Stimulated activated CD8-positive, alpha-beta memory T cell treated with anti-CD3 and anti-CD28 coated beads, Interleukin-2, amount 100 ng/mL, for 1 hour (primary cell): ENCODE measurements around the gene OLA1.
A peak's percentile ranks its signal among the peaks of the same experiment; 100 is the strongest.
"Not testable (repeated sequence)": the region's sequence is repeated elsewhere in the genome, so short reads cannot be mapped to it uniquely, and the experiment has no call there.

Source experiments
- DNase-seq, 2 donors: peaks; one replicate each; pipeline ENCODE4 v3.0.0-alpha.2; 2020; ENCODE audit warnings: low read depth in 2 of 2

Gene OLA1

DNA sequence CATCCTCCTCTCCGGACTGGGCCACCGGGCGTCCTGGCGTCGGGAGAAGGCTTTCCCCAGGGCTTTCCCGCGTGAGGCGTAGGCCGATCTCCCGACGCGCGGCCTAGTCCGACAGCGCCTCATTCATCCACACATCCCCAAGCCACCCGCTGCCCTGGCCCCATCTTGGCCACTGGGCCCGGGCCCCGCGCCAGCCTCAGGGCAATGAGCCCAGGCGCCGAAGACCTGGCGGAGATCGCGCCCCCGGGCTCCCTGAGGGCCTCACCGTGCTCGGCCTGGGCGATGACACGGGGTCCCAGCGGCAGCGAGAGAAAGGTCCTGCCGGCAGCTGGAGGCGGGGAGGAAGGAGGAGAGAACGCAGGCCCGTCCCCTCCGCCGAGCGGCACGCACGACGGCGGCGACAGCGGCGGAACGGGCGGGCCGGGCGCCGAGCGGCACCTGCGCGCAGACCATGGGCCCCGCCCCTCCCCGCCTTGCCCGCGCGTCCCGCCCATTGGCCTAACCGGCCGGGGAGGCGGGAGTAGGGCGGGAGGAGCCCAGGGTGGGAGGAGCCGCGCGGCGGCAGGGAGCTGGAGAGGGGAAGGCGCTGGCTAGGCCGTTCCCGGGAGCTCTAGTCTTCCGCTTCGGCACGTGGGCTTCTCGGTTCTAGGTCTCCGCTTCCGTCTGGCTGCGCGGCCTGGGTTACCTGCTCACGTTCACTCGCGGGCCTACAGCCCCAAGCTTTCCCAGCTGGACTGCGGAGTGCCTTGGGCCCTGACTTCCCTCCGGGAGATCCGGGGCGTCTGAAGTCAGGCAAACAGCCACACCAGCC lies at the start of gene OLA1:
Gene OLA1 (minus strand): TSS at position 346 of the 811 bp plus-strand sequence. CDS start 1,717 bp downstream, outside the sequence.
- peak; percentile 89 to 94 for DNase-seq

GRCh38 chr2:174292908-174293307 lies 44.6 kb upstream of the OLA1 start:
- DNase-seq, result no peak

DNA sequence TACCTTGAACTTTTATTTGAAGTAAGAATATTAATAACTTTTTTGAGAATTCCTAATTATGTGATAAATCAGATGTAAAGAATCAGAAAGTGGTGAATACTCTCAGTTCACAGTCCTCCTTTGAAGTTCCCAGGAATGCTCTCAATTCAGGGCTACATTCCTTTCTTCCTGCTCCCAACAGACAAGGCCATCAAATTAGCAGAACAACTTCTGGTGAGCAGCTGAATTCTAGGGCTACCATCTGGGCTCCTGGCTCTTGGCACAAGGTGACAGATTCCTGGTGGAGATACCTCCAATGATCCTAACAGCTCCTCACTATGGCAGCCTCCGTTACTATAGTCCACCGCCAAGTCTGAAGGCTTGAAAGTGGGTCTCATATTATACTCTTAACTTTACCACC lies 37.8 kb upstream of the OLA1 start:
- DNase-seq, result no peak

DNA sequence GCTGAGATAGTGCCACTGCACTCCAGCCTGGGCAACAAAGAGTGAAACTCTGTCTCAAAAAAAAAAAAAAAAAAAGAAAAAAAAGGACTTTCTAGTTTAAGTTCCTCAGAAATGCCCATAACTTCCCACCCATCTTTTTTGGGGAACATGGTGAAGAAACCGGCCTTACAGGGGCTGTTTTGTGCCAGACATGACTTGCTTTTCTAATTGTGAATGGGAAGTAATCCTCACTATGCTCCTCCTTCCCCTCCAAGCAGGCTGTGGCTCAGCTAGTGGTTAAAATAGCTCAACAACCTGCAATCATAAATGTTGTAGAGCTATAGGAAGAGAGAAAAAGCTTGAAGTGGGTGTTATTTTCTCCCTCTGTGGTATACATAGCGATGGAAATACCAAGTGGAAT lies 34.1 kb upstream of the OLA1 start:
- no peak for DNase-seq

DNA sequence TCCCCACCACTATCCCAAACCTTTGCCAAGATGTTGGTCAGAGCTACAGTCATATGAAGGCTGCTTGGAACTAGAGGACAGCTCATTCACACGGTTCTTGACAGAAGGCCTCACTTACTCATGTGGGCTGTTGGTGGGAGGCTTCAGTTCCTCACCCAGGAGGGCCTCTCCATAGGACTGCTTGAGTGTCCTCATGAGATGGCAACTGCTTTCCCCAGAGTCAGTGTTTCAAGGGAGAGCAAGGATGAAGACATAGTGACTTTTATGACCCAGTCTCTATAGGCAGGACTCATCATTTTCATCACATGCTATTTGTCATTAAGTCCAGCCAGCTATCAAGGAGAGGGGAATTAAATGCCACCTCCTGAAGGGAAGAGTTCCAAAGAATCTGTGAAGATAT lies 33.4 kb upstream of the OLA1 start:
- DNase-seq, result no peak

DNA sequence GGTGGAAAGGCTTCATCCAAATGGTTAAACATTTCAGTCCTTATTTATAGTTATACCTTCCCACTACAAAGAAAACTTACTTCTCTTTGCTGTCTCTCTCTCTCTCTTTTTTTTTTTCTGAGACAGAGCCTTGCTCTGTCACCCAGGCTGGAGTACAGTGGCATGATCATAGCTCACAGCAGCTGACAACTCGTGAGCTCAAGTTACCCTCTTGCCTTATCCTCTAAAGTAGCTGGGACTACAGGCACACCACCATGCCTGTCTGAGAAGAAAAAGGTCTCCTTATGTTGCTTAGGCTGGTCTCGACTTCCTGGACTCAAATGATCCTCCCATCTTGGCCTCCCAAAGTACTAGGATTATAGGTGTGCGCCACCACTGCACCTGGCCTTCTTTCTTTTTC lies 32.3 kb upstream of the OLA1 start:
- no peak for DNase-seq

- not testable (repeated sequence) for DNase-seq
Observed at GRCh38 chr2:174270263-174270662, 21.9 kb upstream of the OLA1 start.

- DNase-seq, result no peak
Observed at GRCh38 chr2:174266288-174266687, 18.0 kb upstream of the OLA1 start.

GRCh38 chr2:174263997-174264396 lies 15.7 kb upstream of the OLA1 start:
- no peak for DNase-seq

DNA sequence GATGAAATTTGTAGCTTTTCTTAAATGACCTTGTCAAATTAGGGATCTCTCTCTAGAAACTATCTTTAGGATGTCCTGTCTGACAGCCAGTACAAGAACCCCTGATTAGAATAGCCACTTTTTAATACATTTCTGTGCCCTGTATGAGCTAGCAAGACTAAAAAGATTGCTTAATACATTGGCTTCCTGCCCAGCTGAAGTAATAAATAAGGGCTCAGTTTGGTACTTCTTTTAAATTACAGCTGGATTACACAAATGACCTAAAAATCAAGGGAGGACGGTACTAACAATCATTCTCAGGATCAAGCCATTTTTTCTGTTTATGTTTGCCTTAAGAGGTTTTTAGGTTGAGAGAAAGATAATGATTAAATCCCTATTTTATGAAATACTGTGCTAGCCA lies 11.6 kb upstream of the OLA1 start:
- DNase-seq, result no peak

DNA sequence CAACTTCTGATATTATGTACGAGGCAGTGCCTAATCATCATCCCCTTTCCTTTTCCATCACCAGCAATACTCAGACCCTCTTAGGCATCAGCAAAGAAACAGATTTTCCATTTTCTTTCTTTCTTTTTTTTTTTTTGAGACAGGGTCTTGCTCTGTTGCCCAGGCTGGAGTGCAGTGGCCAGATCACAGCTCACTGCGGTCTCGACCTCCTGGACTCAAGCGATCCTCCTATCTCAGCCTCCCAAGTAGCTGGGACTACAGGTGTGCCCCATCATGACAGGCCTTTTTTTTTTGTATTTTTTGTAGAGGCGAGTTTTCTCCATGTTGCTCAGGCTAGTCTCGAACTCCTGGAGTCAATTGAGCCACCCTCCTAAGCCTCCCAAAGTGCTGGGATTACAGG lies 5.9 kb upstream of the OLA1 start:
- DNase-seq, result no peak

GRCh38 chr2:174248998-174249592 lies 763 bp upstream of the OLA1 start:
- no peak for DNase-seq

DNA sequence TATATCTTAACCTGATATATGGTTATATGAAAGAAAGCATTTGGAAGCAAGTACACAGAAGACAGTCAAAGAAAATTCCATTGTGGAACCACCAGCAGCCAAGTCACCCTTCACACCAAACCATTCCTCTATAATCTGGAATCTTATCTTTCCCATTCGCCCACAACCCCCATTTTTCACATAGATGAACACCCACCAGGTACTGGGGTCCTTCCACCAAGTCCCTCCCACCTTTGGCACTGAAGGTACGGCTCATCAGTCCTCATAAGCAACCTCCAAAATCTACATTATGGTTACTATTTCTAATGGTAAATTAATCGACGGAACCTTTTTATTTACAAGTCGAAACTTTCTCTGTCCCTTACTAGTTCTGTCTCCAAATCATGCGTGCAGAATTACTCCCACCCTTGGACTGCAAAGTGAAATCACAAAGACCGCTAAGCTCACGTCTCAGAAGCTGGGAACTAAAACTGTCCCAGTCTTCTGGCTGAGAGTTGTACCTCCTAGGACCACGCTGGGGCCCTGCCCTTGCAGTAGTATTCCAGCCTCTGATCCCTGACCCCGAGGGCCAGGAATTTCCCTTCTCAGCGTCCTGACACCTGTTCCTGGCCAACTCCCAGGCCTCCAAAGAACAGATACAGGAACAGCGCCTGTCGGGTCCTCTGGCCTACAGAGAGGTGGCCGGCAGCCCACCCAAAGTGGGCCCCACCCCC lies 702 bp downstream of the OLA1 start:
- DNase-seq, result no peak

DNA sequence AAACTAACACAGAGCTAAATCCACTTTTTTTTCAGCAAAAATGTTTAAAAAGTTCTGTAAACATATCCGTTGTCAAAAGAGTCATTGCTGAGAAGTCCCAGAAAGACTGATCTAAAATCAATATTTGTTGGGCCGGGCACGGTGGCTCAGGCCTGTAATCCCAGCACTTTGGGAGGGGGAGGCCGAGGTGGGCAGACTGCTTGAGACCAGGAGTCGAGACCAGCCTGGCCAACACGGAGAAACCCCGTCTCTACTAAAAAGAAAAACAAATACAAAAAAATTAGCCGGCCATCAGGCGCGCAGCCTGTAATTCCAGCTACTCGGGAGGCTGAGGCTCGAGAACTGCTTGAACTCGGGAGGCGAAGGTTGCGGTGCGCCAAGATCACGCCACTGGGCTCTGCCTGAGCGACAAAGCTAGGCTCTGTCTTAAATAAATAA lies 1.4 kb downstream of the OLA1 start:
- no peak for DNase-seq

GRCh38 chr2:174245628-174246027 lies 2.7 kb downstream of the OLA1 start:
- DNase-seq, result not testable (repeated sequence)

DNA sequence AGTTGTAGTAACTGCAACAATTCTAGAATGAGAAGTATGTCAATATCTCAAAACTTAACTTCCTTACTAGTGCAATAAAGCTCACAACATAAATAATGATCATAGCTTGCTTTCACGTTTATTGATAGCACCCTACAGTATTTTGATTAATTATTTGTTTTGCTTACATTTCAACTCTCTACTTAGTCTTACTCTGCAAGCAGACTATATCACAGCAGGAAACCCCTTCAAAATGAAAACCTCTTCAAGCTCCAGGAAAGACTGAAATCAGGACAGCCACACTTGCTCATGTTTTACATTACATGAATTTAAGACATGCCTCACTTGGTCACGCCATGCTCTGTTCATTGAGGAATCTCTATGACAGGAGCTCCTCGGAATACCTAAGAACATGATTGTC lies 3.3 kb downstream of the OLA1 start:
- no peak for DNase-seq

GRCh38 chr2:174243812-174244211 lies 4.5 kb downstream of the OLA1 start:
- DNase-seq, result no peak

GRCh38 chr2:174240097-174240496 lies 8.2 kb downstream of the OLA1 start:
- DNase-seq, result no peak

DNA sequence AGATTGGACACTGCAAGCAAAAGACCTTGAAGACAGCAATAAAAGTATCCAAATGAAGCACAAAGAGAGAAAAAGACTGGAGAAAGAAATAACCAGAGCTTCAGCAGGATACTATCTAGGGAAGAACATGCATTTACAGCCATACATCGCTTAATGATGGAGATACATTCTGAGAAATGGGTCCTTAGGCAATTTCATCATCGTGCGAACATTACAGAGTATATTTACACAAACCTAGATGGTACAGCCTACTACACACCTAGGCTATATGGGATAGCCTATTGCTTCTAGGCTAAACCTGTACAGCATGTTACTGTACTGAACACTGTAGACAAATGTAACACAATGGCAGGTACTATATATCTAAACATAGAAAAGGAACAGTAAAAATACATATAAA lies 11.9 kb downstream of the OLA1 start:
- DNase-seq, result no peak

- no peak for DNase-seq
Observed at GRCh38 chr2:174235680-174236079, 12.7 kb downstream of the OLA1 start.

DNA sequence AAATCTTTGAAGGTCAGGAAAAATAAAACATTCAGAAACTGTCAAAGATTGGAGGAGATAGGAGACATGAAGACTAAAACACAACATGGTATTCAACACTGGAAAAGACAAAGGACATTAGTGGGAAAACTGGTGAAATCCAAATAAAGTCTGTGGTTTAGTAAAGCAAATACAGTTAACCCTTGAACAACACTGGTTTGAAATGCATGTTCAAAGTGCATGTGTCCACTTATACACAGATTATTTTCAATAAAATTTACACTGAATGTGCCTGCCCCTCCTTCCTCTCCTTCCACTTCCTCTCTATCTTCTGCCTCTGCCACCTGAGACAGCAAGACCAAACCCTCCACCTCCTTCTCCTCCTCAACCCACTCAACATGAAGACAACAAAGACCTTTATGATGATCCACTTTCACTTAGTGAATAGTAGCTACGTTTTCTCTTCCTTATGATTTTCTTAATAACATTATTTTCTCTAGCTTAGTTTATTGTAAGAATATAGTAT lies 14.5 kb downstream of the OLA1 start:
- DNase-seq, result no peak

- DNase-seq, result no peak
Observed at GRCh38 chr2:174227748-174228147, 20.6 kb downstream of the OLA1 start.
